HCT116 (cell line): ENCODE results near the gene PEAK3. TPM values are rescaled to one million over a fixed set of nuclear protein-coding genes. Genes with fewer than 3 reads are reported as not detected.
A peak's percentile ranks its signal among the peaks of the same experiment; 100 is the strongest.

Experiments used
- ATAC-seq: fragments of 200-7000 bp; cut with Tn5 transposase; 2 replicates; pipeline ENCODE4 v1.9.1; 2020; ENCODE audit warnings: mild to moderate bottlenecking, moderate library complexity
- BruUV-seq: library from RNA; stranded (reverse); fragments of 400-500 nt; replicated peaks from 2 replicates; lab custom pipeline; 2021; lab: Mats Ljungman, UMichigan
- CTCF ChIA-PET: fragments of 300-600 bp; sonication (Branson Sonifier 250); formaldehyde crosslinking; loops from one replicate; lab custom pipeline; 2021; ENCODE audit warnings: antibody characterized with exemption; lab: Charles Lee
- POLR2A ChIA-PET: fragments of 300-600, 350-600 bp; sonication (Branson Sonifier 250); formaldehyde crosslinking; loops from one replicate; lab custom pipeline; 2021; ENCODE audit warnings: antibody characterized with exemption; lab: Charles Lee
- RAD21 ChIA-PET, 2 experiments: fragments of 300-600 bp; sonication (Branson Sonifier 250); formaldehyde crosslinking; loops; one replicate each; lab custom pipeline; 2023; ENCODE audit warnings: low total read pairs in 2 of 2; ENCODE audit not compliant: uncharacterized antibody in 2 of 2, unreplicated experiment in 2 of 2, low non-redundant PET in 1 of 2; lab: Charles Lee
- DNase-seq: peaks from one replicate; pipeline ENCODE4 v3.0.0-alpha.2; 2010; ENCODE audit warnings: low read depth, low spot score
- H2AFZ ChIP-seq: fragments of 200-600 bp; shearing (Covaris generic), sonication (generic); 2 replicates; pipeline ENCODE4 v1.6.1; 2017; ENCODE audit warnings: low read depth, mixed run types, mixed read lengths, antibody characterized with exemption, low read length; ENCODE audit not compliant: poor library complexity, severe bottlenecking
- H3K27ac ChIP-seq: 2 replicates; pipeline ENCODE4 v1.5.1; 2012; ENCODE audit warnings: low read depth, low read length
- H3K27me3 ChIP-seq: fragments of 200-600 bp; sonication (generic); 2 replicates; pipeline ENCODE4 v1.6.1; 2016; ENCODE audit warnings: mixed run types, low read length, mixed read lengths; ENCODE audit not compliant: insufficient read depth
- H3K36me3 ChIP-seq, 2 experiments: fragments of 200-500 bp in 1 of 2; fragments of 200-600 bp in 1 of 2; sonication (Bioruptor generic) in 1 of 2; sonication (generic) in 1 of 2; 2 replicates each; pipeline versions ENCODE4 v1.5.1 to v1.6.1; 2014 to 2016; ENCODE audit warnings: low read length in 2 of 2, inconsistent platforms in 1 of 2, mixed read lengths in 1 of 2, mixed run types in 1 of 2; ENCODE audit not compliant: insufficient read depth in 2 of 2, control insufficient read depth in 1 of 2
- H3K4me1 ChIP-seq, 2 experiments: fragments of 200-600 bp in 1 of 2; sonication (generic) in 1 of 2; 2 replicates each; pipeline versions ENCODE4 v1.5.1 to v1.6.1; 2012 to 2017; ENCODE audit warnings: low read length in 2 of 2, inconsistent platforms in 1 of 2, mild to moderate bottlenecking in 1 of 2, mixed read lengths in 1 of 2, mixed run types in 1 of 2, moderate library complexity in 1 of 2; ENCODE audit not compliant: insufficient read depth in 2 of 2, control insufficient read depth in 1 of 2
- H3K4me2 ChIP-seq: fragments of 200-600 bp; sonication (generic); 2 replicates; pipeline ENCODE4 v1.6.1; 2017; ENCODE audit warnings: mixed run types, low read length, mixed read lengths
- H3K4me3 ChIP-seq, 2 experiments: fragments of 200-600 bp in 1 of 2; sonication (generic) in 1 of 2; replicated peaks in 1 of 2; 2 replicates each; pipeline ENCODE4 v1.5.1; 2011 to 2016; ENCODE audit warnings: low read length in 2 of 2, control low read depth in 1 of 2, low read depth in 1 of 2, mild to moderate bottlenecking in 1 of 2, mixed read lengths in 1 of 2, mixed run types in 1 of 2
- H3K79me2 ChIP-seq: fragments of 200-600 bp; sonication (generic); 2 replicates; pipeline ENCODE4 v1.6.1; 2017; ENCODE audit warnings: mild to moderate bottlenecking, mixed run types, low read length, moderate library complexity, mixed read lengths; ENCODE audit not compliant: insufficient read depth
- H3K9ac ChIP-seq: fragments of 200-600 bp; sonication (generic); 2 replicates; pipeline ENCODE4 v1.6.1; 2016; ENCODE audit warnings: low read length, mixed read lengths
- H3K9me2 ChIP-seq: fragments of 200-600 bp; sonication (generic), shearing (Covaris generic); 2 replicates; pipeline ENCODE4 v1.6.1; 2017; ENCODE audit warnings: mixed run types, mild to moderate bottlenecking, moderate library complexity; ENCODE audit not compliant: insufficient read depth
- H3K9me3 ChIP-seq, 2 experiments: fragments of 200-500 bp in 1 of 2; fragments of 200-600 bp in 1 of 2; sonication (Bioruptor generic) in 1 of 2; sonication (generic) in 1 of 2; 2 replicates each; pipeline ENCODE4 v1.6.1; 2014 to 2017; ENCODE audit warnings: low read length in 2 of 2, mixed read lengths in 2 of 2, inconsistent platforms in 1 of 2, low read depth in 1 of 2, mild to moderate bottlenecking in 1 of 2, mixed run types in 1 of 2, moderate library complexity in 1 of 2; ENCODE audit not compliant: control insufficient read depth in 1 of 2, insufficient read depth in 1 of 2
- H4K20me1 ChIP-seq: fragments of 200-600 bp; sonication (generic), shearing (Covaris generic); 2 replicates; pipeline ENCODE4 v1.6.1; 2017; ENCODE audit warnings: mixed run types, mild to moderate bottlenecking, moderate library complexity; ENCODE audit not compliant: insufficient read depth
- CEBPB ChIP-seq: IDR thresholded peaks from 2 replicates; pipeline ENCODE4 v1.6.1; 2012; ENCODE audit warnings: low read depth
- CTCF ChIP-seq, 3 experiments: fragments of 200-600 bp in 1 of 3; sonication (generic) in 1 of 3; IDR thresholded peaks in 2 of 3; conservative IDR thresholded peaks in 1 of 3; 2 replicates each; pipeline ENCODE4 v1.5.1; 2012 to 2017; ENCODE audit warnings: low read depth in 2 of 3, low read length in 2 of 3, antibody characterized with exemption in 1 of 3, borderline replicate concordance in 1 of 3, control low read depth in 1 of 3, mild to moderate bottlenecking in 1 of 3, mixed read lengths in 1 of 3, mixed run types in 1 of 3, moderate library complexity in 1 of 3; ENCODE audit not compliant: insufficient read depth in 1 of 3
- EGR1 ChIP-seq: IDR thresholded peaks from 2 replicates; pipeline ENCODE4 v1.6.1; 2012; ENCODE audit warnings: low read depth
- POLR2A ChIP-seq: IDR thresholded peaks from 2 replicates; pipeline ENCODE4 v1.7.0; 2011; ENCODE audit warnings: borderline replicate concordance; ENCODE audit not compliant: insufficient read depth, insufficient read length; ENCODE audit errors: extremely low read depth
- RAD21 ChIP-seq: IDR thresholded peaks from 2 replicates; pipeline ENCODE4 v1.6.1; 2012; ENCODE audit warnings: low read depth, mild to moderate bottlenecking
- SRF ChIP-seq: IDR thresholded peaks from 2 replicates; pipeline ENCODE4 v1.6.1; 2012; ENCODE audit warnings: low read depth
- TCF7L2 ChIP-seq: IDR thresholded peaks from 2 replicates; pipeline ENCODE4 v1.7.0; 2011; ENCODE audit warnings: borderline replicate concordance, inconsistent platforms; ENCODE audit not compliant: insufficient read depth, insufficient read length; ENCODE audit errors: extremely low read depth
- YY1 ChIP-seq: IDR thresholded peaks from 2 replicates; pipeline ENCODE4 v1.6.1; 2011; ENCODE audit warnings: low read length, low read depth, moderate library complexity, mild to moderate bottlenecking; ENCODE audit not compliant: insufficient replicate concordance; ENCODE audit errors: extremely low read depth
- intact Hi-C: fragments of 100-400 bp; cut with micrococcal nuclease; formaldehyde crosslinking; loops from 2 replicates; pipeline ENCODE4 v1.10.0; 2022
- total RNA-seq: library from RNA; stranded (reverse); gene quantifications from one replicate; pipeline ENCODE4 v1.2.1, GENCODE V29; 2021; ENCODE audit not compliant: unreplicated experiment
- TF ChIP-seq, protein P1 (sequence below): IDR thresholded peaks from 2 replicates; pipeline ENCODE4 v1.6.1; 2012
- TF ChIP-seq, protein P2 (sequence below): IDR thresholded peaks from 2 replicates; pipeline ENCODE4 v1.6.1; 2012

The PEAK3 gene
- total RNA-seq, 1 experiment from 2014 or later: not detected

- CTCF ChIA-PET: interaction anchor here (0.6 kb wide), 1 partner anchor 8 kb away, joined by 3 read pairs; no protein-coding TSS in a partner anchor
- POLR2A ChIA-PET: interaction anchor here (1.0 to 1.3 kb wide), 2 partner anchors 97 to 402 kb away, joined by 3 read pairs; no protein-coding TSS in a partner anchor
- H3K9me3 ChIP-seq: no peaks in the 10 kb centered on the region
- peaks cover 5% of the 10 kb centered on the region; the same call in 1 of the 2 replicates for H4K20me1 ChIP-seq
- DNase-seq (no peak), ATAC-seq (no peak)
- H3K27me3 ChIP-seq: no peaks in the 10 kb centered on the region
- peaks cover 18 to 27% of the 10 kb centered on the region in 2 experiments; a peak in 3 of 4 replicates for H3K4me1 ChIP-seq
- intact Hi-C loops: loop anchor here (5.0 kb wide), 1 partner anchor 99 kb away; no protein-coding TSS in a partner anchor
- RAD21 ChIA-PET: no interaction called here
- H3K9me2 ChIP-seq: no peaks in the 10 kb centered on the region
- peaks cover under 1 to 11% of the 10 kb centered on the region in 2 experiments; a peak in 1 of 4 replicates for H3K36me3 ChIP-seq
- H3K4me3 ChIP-seq: no peak overlapping the region
- peak overlapping the region; percentile 39; the same call in 1 of the 2 replicates for H3K9ac ChIP-seq
- peak overlapping the region; percentile 40 for H3K4me2 ChIP-seq
- TF ChIP-seq SRF (no peak), EGR1 (peak; percentile 63; the same call in 1 of the 2 replicates)
- TF ChIP-seq, protein P1, sequence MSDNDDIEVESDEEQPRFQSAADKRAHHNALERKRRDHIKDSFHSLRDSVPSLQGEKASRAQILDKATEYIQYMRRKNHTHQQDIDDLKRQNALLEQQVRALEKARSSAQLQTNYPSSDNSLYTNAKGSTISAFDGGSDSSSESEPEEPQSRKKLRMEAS: 0 out of 2 replicates have a peak, but pooled peaks have one; percentile 42
- H2AFZ ChIP-seq: peak overlapping the region; percentile 26
- peak overlapping the region; percentile 16; the same call in 1 of the 2 replicates for H3K27ac ChIP-seq
- H3K79me2 ChIP-seq: peaks cover 21% of the 10 kb centered on the region
- BruUV-seq: no TSS peak
Observed at GRCh38 chr19:2266183-2266993, 15.6 kb downstream of the PEAK3 start.

DNA sequence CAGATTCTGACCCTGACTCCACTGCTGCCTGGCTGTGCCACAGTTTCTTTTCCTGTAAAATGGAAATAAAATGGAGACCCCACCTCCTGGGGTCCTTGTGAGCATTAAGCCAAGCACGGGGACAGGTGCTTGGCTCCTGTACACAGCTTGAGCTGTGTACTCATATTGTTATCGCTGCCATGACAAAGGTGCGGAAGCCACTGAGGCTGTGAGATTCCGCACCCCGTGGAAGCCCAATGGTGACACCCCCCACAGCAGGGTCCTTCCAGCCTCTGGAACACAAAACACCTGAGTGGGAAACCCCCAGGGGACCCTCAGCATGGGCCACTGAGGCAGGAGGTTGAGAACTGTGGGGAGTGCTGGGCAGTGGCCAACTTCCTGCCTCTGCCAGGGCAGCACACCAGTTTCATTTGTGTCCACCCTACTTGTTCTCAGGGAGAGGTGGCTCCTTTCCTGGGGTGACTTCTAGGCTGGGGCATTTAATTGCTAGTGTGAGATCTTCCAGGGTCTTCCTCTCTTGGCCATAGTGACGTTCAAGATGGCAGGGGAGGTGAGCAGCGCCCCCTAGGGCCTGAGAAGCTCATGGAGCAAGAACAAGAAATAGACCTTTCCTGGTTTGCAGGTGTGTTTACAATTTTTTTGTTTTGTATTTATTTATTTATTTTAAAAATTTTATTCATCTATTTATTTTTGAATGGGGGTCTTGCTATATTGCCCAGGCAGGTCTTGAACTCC lies 20.4 kb downstream of the PEAK3 start:
- ChIA-PET CTCF (interaction anchor here (0.6 to 2.2 kb wide), 9 partner anchors 8 to 375 kb away, joined by 3 to 7 read pairs (median 3); no protein-coding TSS in a partner anchor), RAD21 (no interaction called here), POLR2A (interaction anchor here (1.1 kb wide), 1 partner anchor 9 kb away, joined by 4 read pairs; no protein-coding TSS in a partner anchor)
- DNase-seq: peak; percentile 37
- Histone ChIP-seq H3K27me3 (no peaks in the 10 kb centered on the region), H3K4me1 (peaks cover 9% of the 10 kb centered on the region in 2 experiments; a peak in 3 of 4 replicates), H3K79me2 (no peaks in the 10 kb centered on the region), H3K9ac (no peak overlapping the region), H2AFZ (peak overlapping the region; percentile 73), H3K36me3 (no peaks in the 10 kb centered on the region), H3K27ac (no peak overlapping the region), H3K4me3 (no peak overlapping the region), H3K9me2 (no peaks in the 10 kb centered on the region), H3K4me2 (peak overlapping the region; percentile 13; the same call in 1 of the 2 replicates), H4K20me1 (no peaks in the 10 kb centered on the region), H3K9me3 (no peaks in the 10 kb centered on the region)
- intact Hi-C loops: no loop called here
- no TSS peak for BruUV-seq
- ATAC-seq: peak; percentile 70
- TF ChIP-seq YY1: peak; percentile 55
- no peak for TF ChIP-seq TCF7L2
- TF ChIP-seq CEBPB: no peak
- TF ChIP-seq, protein P1: no peak
- TF ChIP-seq RAD21: peak; percentile 64
- no peak for TF ChIP-seq POLR2A
- TF ChIP-seq, protein P2, sequence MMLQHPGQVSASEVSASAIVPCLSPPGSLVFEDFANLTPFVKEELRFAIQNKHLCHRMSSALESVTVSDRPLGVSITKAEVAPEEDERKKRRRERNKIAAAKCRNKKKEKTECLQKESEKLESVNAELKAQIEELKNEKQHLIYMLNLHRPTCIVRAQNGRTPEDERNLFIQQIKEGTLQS: no peak
- TF ChIP-seq EGR1: no peak
- TF ChIP-seq CTCF (IDR thresholded peaks at IDR 0.05 in 2 of 3, conservative IDR thresholded peaks at IDR 0.05 in 1 of 3; ENCODE audit: borderline replicate concordance in 1 of 3, insufficient read depth in 1 of 3, low read depth in 2 of 3, low read length in 2 of 3): peak; percentile 58 to 86 (median 76); a peak in 5 of 6 replicates
